ENCODE data around the gene GLIS1.
"Not testable (repeated sequence)": the region's sequence is repeated elsewhere in the genome, so short reads cannot be mapped to it uniquely, and the experiment has no call there.

The GLIS1 gene

DNA sequence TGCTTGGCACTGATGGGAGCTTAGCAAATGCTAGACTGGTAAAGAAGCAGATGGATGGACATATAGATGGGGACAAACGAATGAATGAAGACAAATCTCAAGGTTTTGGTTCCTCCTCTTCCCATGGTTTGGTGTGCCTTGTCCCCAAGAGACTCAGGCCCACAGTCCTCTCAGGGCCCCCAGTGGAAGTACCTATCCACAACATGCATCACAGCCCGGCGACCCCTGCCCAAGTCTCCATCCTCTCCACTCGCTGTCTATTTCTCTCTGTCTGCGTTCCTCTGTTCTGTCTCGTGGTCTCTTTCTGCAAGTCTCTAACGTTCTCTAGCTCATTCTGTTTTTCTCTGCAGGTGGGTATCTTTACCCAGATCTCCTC, 85.8 kb downstream of the GLIS1 start:
- DNase-seq (ENCODE audit: low spot score) = no peak

DNA sequence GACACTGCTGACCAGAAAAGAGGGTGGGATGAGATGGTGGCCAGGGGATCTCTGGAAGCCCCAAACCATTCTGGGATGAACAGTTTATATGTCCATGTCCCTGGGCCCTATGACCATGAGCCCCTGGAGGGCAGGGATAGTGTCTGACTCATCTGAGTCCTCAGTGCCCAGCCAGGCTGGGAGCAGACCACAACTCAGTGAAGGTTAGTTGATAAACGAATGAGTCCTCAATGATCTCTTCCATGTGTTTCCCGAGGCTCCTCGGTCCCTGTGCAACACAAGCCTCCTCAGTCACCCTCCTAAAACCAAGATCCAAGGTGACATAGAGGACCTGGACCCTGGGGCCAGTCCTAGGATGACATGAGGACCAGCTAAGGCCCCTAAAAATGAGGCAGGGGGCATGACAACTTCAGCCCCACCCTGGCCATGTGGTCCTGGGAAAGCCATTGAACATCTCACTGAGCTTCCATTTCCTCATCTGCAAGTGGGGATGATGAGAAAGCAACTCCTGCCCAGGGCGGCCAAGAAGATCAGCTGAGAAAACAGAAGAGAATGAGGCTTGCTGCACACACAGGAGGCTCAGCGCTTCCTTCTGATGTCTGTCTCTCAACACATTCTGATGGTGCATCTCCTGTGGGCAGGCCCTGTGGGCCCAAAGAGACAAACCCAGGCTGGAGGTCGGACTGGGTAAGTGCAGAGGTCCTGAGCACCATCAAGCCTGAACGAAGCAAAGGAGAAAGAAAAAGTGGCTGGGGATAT, 86.3 kb downstream of the GLIS1 start:
- DNase-seq (ENCODE audit: low spot score) = no peak

GRCh38 chr1:53651356-53651755, 87.6 kb downstream of the GLIS1 start:
- DNase-seq (ENCODE audit: low spot score) = no peak

DNA sequence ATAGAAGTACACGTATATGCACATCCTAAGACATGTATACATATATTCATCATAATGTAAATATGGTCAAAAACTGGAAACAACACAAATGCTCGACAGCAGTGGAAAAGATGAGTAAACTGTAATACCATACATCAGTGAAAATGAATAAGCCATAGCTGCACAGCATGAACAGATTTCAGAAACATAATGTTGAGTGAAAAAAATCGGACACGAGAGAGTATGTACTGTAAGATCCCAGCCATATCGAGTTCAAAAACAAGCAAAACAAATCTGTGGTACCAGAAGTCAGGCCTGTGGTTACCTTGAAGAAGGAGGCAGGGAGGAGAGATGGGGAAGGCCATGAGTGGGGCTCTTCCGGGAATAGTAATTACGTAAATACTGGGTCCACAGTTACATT, 90.4 kb downstream of the GLIS1 start:
- no peak for DNase-seq (ENCODE audit: low spot score)

DNA sequence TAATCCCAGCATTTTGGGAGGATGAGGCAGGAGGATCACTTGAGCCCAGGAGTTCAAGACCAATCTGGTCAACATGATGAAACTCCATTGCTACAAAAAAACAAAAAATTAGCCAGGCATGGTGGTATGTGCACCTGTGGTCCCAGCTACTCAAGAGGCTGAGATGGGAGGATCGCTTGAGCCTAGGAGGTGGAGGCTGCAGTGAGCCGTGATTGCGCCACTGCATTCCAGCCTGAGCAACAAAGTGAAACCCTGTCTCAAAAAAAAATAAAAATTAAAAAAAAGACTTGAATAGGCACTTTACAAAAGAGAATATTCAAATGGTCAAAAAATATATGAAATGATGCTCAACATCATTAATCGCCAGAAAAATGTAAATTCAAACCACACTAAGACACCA, 91.0 kb downstream of the GLIS1 start:
- not testable (repeated sequence) for DNase-seq (ENCODE audit: low spot score)

GRCh38 chr1:53646732-53647131, 92.2 kb downstream of the GLIS1 start:
- DNase-seq (ENCODE audit: low spot score) = no peak

DNA sequence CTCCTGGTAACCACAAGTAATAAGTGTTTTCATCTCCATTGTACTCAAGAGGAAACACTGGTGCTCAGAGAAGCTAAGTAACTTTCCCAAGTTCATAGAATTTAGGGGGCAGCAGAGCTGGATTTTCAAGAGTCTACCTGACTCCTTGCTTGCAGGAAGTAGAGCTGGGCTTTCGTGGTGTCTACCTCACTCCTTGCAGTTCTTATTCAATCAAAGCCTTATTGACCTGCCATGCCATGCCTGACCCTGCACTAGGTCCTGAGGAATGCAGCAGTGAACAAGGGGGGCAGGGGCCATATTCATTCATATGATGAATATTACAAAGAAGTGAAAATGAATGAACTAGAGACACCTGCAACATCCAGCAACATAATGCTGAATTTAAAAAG, 93.3 kb downstream of the GLIS1 start:
- DNase-seq (ENCODE audit: low spot score) = no peak

DNA sequence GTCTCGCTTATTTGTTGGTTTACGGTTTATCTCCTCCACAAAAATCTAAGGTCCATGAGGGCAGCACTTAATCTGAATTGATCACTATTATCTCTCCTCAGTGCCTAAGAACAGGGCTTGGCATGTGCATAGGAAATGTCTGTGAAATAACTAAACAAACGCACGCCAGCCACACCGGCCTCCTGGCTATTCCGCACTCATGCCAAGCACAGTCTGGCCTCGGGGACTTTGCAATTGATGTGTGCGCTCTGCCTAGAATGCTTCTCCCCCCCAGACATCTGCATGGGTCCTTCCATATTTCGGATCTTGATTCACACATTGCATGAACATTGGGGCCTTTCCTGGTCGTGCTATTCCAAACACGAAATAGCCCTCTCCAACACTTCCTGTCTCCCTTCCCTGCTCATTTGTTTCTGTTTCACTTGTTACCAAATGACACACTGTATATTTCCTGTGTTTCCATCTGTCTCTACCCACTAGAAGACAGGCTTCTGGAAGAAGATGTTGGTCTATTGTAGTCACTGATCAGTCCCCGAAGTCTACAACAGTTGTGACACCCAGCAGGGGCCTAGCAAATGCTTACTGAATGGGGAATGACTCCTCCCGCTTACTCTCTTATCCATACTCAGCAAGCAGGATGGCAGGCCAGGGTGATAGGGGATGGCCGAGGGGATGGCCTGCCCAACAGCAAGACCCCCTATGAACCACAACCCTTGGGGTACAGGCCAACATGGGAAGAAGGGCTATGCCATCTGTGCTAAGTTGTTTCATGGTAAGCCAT, 93.9 kb downstream of the GLIS1 start:
- no peak for DNase-seq (ENCODE audit: low spot score)

DNA sequence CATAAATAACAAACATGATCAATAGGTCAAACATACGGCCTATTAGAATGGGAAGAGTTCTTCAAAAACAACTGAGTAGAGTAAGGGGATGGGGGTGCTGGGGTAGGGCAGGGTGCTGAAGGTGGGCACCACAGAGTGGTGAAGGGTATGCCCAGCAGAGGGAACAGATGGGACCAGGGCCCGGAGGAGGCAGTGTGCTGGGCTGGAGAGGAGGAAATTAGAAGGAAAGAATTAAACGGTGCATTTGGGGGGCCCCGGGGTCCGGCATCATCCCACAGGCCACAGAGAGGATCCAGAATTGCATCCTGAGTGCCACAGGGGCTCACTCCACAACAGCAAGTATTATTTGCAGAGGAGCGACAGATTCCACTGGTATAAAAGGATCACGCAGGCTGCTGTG, 94.5 kb downstream of the GLIS1 start:
- no peak for DNase-seq (ENCODE audit: low spot score)

GRCh38 chr1:53643881-53644390, 95.0 kb downstream of the GLIS1 start:
- DNase-seq (ENCODE audit: low spot score) = no peak

DNA sequence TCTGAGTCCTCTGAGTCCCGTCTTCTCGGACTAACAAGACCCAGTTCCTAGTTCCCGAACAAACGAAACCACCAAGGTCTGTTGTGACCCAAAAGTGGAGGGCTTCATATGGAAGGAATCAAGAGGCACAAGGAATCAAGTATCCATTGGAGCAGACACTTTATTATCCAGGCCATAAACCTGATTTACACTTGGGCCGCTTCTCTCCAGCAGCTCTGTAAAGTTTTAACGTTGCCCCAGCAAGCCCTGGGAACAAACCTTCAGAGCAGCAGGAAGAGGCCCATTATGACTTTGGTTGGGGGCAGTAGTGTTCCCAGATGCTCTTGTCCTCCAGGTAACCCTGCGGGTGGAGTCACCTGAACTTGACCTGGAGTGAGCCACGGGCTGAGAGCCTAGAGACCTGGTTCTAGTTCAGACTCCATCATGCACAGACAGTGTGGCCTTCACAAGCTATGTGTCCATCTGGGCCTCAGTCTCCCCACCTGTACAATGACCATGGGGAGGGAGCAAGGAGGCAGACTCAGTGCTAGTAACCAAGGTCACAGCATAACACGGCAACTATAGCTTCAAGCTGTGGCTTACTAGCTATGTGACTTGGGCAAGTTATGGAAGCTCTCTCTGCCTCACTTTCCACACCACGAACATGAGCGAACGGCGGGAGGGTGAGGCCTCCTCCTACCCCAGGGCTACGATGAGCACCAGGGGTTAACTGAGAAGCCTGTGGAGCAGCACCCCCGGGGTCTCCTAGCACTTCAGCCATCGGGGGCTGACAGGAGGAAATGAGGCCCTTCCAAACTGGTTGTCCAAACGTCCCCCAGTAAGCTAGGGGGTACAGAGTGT, 95.7 kb downstream of the GLIS1 start:
- no peak for DNase-seq (ENCODE audit: low spot score)

DNA sequence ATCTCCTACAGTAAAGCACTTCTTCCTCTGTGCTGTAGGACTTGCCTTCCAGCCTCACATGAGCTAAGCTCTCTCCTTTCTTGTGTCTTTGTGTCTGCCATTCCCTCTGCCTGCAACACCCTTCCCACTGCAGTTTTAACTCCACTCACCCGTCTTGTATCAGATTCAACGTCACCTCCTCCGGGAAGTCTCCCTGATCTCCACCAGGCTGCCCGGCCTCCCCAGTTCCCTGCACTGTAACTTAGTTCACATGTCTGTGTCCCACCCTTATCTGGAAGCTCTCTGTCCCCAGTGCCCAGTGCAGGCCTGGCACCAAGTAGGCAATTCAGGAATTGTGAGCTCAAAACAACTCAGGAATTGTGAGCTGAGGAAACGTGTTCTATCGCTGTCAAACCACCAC, 96.4 kb downstream of the GLIS1 start:
- no peak for DNase-seq (ENCODE audit: low spot score)

DNA sequence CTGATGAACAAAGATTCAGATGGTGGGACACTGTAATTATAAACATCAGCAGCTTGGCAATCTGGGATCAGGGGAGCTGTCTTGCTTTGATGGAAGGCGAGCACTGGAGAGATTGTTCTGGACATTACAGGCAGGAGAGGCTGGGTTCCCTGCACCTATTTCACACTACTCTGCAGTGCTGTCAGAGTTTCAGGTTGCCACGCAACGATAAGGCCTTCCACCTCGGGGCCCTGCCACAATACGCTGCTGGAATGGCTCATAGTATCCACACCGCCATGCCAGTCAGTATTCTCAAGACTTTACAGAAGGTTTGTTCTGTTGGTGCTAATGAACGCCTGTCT, 96.8 kb downstream of the GLIS1 start:
- DNase-seq (ENCODE audit: low spot score) = no peak

DNA sequence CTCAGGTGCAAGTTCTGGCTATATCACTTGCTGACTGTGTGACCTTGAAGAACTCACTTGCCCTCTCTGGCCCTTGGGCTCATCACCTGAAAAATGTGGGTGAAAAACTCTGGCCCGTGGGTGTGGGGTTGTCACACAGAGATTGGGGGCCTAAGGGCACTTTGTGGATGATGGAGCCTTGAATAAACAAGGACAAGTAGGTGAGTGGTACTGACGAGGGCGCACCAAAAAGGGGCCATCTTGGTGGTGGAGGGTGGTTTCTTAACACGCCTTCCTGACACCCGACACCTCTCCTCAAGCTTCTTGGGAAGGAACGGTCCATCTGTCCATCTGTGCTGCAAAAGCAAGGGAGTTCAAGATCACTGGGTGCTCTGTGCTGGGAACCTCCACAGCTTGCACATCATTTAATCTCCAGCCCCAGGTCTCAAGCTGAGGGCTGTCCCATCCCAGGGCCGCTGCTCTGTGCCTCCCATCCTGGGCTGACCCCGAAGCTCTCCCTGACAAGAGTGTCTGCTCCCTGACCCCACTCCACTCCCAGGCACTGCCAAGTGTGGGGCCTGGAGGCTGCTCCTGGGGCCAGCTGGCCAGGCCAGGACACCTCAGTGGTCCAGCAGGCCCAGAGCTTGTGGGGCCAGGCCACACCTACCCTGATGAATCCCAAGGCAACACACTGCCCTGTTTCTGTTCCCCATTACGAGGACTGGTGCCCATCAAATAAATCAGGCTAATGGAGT, 97.3 kb downstream of the GLIS1 start:
- DNase-seq (ENCODE audit: low spot score) = no peak

DNA sequence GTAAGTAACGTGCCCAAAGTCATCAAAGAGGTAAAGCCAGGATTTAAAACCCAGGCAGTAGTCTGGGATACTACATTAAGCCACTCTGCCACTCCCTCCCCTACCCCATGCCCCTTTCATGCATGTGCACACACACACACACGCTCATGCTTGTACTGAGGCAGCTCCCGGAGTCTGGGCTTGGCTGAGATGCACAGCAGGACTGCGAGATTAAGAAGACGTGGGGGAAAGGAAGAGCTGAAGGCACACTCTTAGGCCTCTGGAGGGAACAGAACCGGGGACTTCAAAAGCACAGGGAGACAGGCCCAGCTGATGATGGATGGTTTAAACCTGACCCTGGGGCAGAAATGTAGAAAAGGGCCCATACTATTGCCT, 98.3 kb downstream of the GLIS1 start:
- DNase-seq (ENCODE audit: low spot score) = no peak

GRCh38 chr1:53639996-53640700, 98.8 kb downstream of the GLIS1 start:
- no peak for DNase-seq (ENCODE audit: low spot score)

DNA sequence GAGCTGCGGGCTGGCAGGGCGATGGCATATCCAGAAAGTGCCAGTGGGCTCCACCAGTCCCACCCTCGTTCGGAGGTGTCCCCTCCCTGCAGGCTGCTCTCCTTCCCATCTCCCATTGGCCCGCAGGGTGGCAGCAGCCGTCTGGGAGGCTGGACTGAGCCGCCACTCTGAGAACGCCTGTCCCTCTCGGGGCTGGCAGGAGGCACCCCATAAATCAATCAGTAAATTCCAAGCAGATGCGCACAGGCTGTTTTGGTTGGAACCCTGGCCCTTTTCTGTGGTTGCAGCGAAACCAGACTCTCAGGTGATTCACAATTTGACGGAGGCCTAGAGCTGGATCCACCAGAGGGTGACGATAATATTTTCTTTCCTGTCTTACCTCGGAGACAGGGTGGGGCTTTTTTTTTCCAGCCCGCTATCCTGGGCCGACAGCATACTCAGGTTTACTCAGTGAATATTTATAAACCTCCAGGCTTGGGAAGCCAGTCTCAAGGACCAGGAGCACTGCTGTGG, 99.7 kb downstream of the GLIS1 start:
- DNase-seq (ENCODE audit: low spot score) = no peak

DNA sequence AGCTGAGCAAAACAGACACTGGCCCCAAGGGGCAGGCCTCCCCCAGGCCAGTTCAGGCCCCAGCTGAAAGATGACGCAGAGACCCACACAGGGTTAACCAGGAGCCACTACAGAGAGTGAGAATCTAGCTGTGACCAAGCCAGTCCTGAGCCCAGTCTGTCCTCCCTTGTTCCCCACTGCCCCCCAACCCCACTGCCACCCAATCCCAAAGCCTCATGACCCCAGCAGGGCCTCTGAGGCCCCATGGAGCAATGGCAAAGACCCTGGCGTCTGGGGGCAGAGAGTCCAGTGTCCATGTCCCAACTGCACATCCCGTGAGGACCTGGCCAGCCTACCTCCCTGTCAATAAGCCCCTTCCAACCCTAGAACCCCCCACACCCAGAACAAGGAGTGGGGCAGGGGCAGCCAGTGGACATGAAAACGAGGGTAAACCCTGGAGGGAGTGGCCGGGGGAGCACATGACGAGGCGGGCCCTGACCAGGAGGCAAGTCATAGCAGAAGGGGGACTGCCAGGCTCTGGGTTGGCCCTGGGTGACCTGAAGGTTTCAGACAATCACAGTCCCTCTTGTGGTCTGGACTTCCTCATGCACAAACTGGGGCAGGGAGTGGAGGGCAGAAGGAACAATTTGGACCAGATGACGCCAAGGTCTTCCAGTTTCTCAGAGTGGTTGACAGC, 100.5 kb downstream of the GLIS1 start:
- no peak for DNase-seq (ENCODE audit: low spot score)

DNA sequence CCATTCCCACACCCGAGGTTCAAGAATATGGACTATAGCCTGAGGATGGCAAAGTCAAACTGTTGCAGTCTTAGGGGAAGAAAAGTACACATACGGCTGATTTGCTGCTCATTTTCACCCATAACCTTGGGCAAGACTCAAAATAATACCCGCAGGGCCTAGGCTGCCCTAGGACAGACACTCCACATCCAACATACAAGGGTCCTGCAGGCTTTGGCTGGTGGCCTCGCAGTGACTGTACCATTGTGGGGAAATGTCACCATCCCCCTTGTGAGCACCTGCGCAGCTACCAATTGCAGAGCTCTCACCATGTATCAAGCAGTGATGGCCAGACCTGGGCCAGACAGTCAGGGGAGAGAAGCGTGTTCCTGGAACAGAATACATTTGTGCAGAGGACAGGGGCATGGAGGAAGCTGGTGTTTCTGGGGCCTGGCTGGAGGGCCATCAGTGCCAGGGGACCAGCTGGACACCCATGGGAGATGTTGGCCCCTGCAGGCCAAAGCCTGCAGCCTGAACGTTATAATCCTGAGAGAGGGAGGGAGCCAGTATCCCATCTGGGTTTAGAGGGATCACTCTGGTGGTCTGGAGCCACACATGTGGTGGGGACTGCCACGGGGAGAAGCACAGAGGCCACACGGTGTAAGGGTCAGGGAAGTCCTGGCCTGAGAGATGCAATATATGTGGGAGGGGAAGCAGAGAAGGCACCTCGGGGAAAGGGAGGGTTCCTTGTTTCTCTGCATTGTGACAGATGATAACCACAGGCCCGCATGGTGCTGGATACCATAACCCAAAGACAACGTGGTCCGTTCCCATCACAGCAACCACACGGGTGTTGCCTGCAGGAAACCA, 101.2 kb downstream of the GLIS1 start:
- no peak for DNase-seq (ENCODE audit: low spot score)

Measured in HuH-7 (cell line).